ENCODE measurements around the gene SPTAN1. TPM values are rescaled to one million over a fixed set of nuclear protein-coding genes. Genes with fewer than 3 reads are reported as not detected.

The SPTAN1 gene
- total RNA-seq, 2 experiments from 2014 or later: 386 to 392 TPM

- Histone ChIP-seq H3K9me3 (ENCODE audit: control insufficient read depth in 1 of 2, insufficient read depth in 1 of 2, low read length in 2 of 2) (no peaks in the 10 kb centered on the region), H3K27ac (ENCODE audit: low read depth in 1 of 2, low read length in 2 of 2) (no peak overlapping the region), H3K4me1 (ENCODE audit: insufficient read depth, low read length) (no peaks in the 10 kb centered on the region), H3K27me3 (ENCODE audit: control insufficient read depth in 1 of 2, insufficient read depth in 2 of 2, low read length in 2 of 2) (no peaks in the 10 kb centered on the region), H3K4me3 (ENCODE audit: low read length) (no peak overlapping the region), H3K36me3 (ENCODE audit: insufficient read depth, low read length) (peaks cover 80% of the 10 kb centered on the region)
- no peaks in the 10 kb centered on the region for H3K9me3 Mint-ChIP-seq
- no peaks in the 10 kb centered on the region for H3K27me3 Mint-ChIP-seq
- no peaks in the 10 kb centered on the region for H3K4me1 Mint-ChIP-seq (ENCODE audit: low read depth)
- CTCF ChIA-PET: no interaction called here
- intact Hi-C loops (cut with DNase I, micrococcal nuclease): no loop called here
- DNase-seq (no peak), ATAC-seq (ENCODE audit: poor library complexity) (no peak)
- no peak overlapping the region for H3K4me3 Mint-ChIP-seq
- POLR2A ChIA-PET: interaction anchor here (1.3 kb wide), 1 partner anchor 26 kb away, joined by 5 read pairs; the partner anchor contains the start of gene SPTAN1
- H3K27ac Mint-ChIP-seq: no peak overlapping the region
- peaks cover 84% of the 10 kb centered on the region for H3K36me3 Mint-ChIP-seq (ENCODE audit: low read depth)
- TF ChIP-seq, protein P1, sequence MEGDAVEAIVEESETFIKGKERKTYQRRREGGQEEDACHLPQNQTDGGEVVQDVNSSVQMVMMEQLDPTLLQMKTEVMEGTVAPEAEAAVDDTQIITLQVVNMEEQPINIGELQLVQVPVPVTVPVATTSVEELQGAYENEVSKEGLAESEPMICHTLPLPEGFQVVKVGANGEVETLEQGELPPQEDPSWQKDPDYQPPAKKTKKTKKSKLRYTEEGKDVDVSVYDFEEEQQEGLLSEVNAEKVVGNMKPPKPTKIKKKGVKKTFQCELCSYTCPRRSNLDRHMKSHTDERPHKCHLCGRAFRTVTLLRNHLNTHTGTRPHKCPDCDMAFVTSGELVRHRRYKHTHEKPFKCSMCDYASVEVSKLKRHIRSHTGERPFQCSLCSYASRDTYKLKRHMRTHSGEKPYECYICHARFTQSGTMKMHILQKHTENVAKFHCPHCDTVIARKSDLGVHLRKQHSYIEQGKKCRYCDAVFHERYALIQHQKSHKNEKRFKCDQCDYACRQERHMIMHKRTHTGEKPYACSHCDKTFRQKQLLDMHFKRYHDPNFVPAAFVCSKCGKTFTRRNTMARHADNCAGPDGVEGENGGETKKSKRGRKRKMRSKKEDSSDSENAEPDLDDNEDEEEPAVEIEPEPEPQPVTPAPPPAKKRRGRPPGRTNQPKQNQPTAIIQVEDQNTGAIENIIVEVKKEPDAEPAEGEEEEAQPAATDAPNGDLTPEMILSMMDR (IDR thresholded peaks at IDR 0.05): no peak
Measured at GRCh38 chr9:128526720-128527119, 25.7 kb upstream of the SPTAN1 start.

GRCh38 chr9:128528445-128529160, 23.8 kb upstream of the SPTAN1 start:
- TF ChIP-seq, protein P1 (IDR thresholded peaks at IDR 0.05): no peak
- no peaks in the 10 kb centered on the region for H3K4me1 ChIP-seq (ENCODE audit: insufficient read depth, low read length)
- no peak for DNase-seq
- Mint-ChIP-seq H3K9me3 (no peaks in the 10 kb centered on the region), H3K4me1 (ENCODE audit: low read depth) (no peaks in the 10 kb centered on the region), H3K27me3 (no peaks in the 10 kb centered on the region), H3K36me3 (ENCODE audit: low read depth) (peaks cover 84% of the 10 kb centered on the region), H3K4me3 (no peak overlapping the region), H3K27ac (no peak overlapping the region)
- H3K36me3 ChIP-seq (ENCODE audit: insufficient read depth, low read length): peaks cover 80% of the 10 kb centered on the region
- no peak for ATAC-seq (ENCODE audit: poor library complexity)
- H3K27ac ChIP-seq (ENCODE audit: low read depth in 1 of 2, low read length in 2 of 2): no peak overlapping the region
- CTCF ChIA-PET: no interaction called here
- no peaks in the 10 kb centered on the region for H3K27me3 ChIP-seq (ENCODE audit: control insufficient read depth in 1 of 2, insufficient read depth in 2 of 2, low read length in 2 of 2)
- POLR2A ChIA-PET: interaction anchor here (1.3 kb wide), 1 partner anchor 23 kb away, joined by 4 read pairs; the partner anchor contains the start of gene GLE1
- intact Hi-C loops (cut with DNase I, micrococcal nuclease): no loop called here
- no peak overlapping the region for H3K4me3 ChIP-seq (ENCODE audit: low read length)
- H3K9me3 ChIP-seq (ENCODE audit: control insufficient read depth in 1 of 2, insufficient read depth in 1 of 2, low read length in 2 of 2): no peaks in the 10 kb centered on the region

DNA sequence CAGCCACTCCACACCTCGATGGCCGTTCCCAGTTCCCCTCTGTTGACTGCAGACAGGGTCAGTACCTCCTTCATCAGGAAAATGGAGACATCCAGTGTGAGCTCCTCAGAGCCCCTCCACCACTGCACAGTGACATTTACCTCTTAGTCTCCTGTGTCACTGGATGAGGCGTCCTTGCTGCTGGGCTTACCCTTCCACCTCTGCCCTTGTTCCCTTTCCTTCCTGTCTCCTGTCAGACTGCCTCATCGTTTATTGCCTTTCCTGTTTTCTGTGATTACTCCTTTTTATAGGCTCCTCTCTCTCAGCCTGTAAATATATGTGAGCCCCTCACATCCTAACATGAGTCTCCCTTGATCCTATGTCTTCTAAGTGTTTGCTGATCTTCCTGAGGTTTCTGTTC, 23.2 kb upstream of the SPTAN1 start:
- Histone ChIP-seq H3K4me1 (ENCODE audit: insufficient read depth, low read length) (no peaks in the 10 kb centered on the region), H3K4me3 (ENCODE audit: low read length) (no peak overlapping the region), H3K27ac (ENCODE audit: low read depth in 1 of 2, low read length in 2 of 2) (no peak overlapping the region), H3K9me3 (ENCODE audit: control insufficient read depth in 1 of 2, insufficient read depth in 1 of 2, low read length in 2 of 2) (no peaks in the 10 kb centered on the region), H3K27me3 (ENCODE audit: control insufficient read depth in 1 of 2, insufficient read depth in 2 of 2, low read length in 2 of 2) (no peaks in the 10 kb centered on the region), H3K36me3 (ENCODE audit: insufficient read depth, low read length) (peaks cover 80% of the 10 kb centered on the region)
- Mint-ChIP-seq H3K36me3 (ENCODE audit: low read depth) (peaks cover 84% of the 10 kb centered on the region), H3K9me3 (no peaks in the 10 kb centered on the region), H3K27me3 (no peaks in the 10 kb centered on the region), H3K4me1 (ENCODE audit: low read depth) (no peaks in the 10 kb centered on the region), H3K27ac (no peak overlapping the region), H3K4me3 (no peak overlapping the region)
- ChIA-PET CTCF (no interaction called here), POLR2A (interaction anchor here (1.3 kb wide), 1 partner anchor 24 kb away, joined by 4 read pairs; the partner anchor contains the start of gene GLE1)
- intact Hi-C loops (cut with DNase I, micrococcal nuclease): no loop called here
- DNase-seq (no peak), ATAC-seq (ENCODE audit: poor library complexity) (no peak)
- TF ChIP-seq, protein P1 (IDR thresholded peaks at IDR 0.05): no peak

Measured in CD4-positive, alpha-beta T cell (primary cell).